Fibroblast of lung (primary cell): ENCODE results near the gene ARMH3. TPM values are rescaled to one million over a fixed set of nuclear protein-coding genes. Genes with fewer than 3 reads are reported as not detected.

Experiments used
- DNase-seq, 2 donors: peaks; one replicate each; pipeline versions ENCODE4 v3.0.0 to v3.0.0-alpha.2; 2010; ENCODE audit warnings: low read depth in 2 of 2
- H2AFZ ChIP-seq: 2 replicates; pipeline ENCODE4 v1.5.1; 2012; ENCODE audit warnings: low read length, control low read depth, inconsistent platforms
- H3K27ac ChIP-seq: 2 replicates; pipeline ENCODE4 v1.5.1; 2011; ENCODE audit warnings: low read length, control low read depth; ENCODE audit not compliant: insufficient read depth
- H3K27me3 ChIP-seq: 2 replicates; pipeline ENCODE4 v1.5.1; 2011; ENCODE audit warnings: mild to moderate bottlenecking, low read length; ENCODE audit not compliant: control insufficient read depth, insufficient read depth
- H3K36me3 ChIP-seq: 2 replicates; pipeline ENCODE4 v1.5.1; 2011; ENCODE audit warnings: low read length; ENCODE audit not compliant: control insufficient read depth, insufficient read depth
- H3K4me1 ChIP-seq: 2 replicates; pipeline ENCODE4 v1.5.1; 2011; ENCODE audit warnings: low read length; ENCODE audit not compliant: control insufficient read depth, insufficient read depth; ENCODE audit errors: extremely low read depth
- H3K4me2 ChIP-seq: 2 replicates; pipeline ENCODE4 v1.5.1; 2011; ENCODE audit warnings: low read length, control low read depth; ENCODE audit not compliant: insufficient read depth; ENCODE audit errors: extremely low read depth
- H3K4me3 ChIP-seq, 4 experiments: fragments of 200-600 bp in 1 of 4; sonication (generic) in 1 of 4; replicated peaks in 1 of 4; 2 replicates each; pipeline ENCODE4 v1.5.1; 2011 to 2016; ENCODE audit warnings: low read length in 4 of 4, low read depth in 3 of 4, mild to moderate bottlenecking in 3 of 4, control low read depth in 2 of 4, inconsistent platforms in 1 of 4, mixed read lengths in 1 of 4; ENCODE audit not compliant: insufficient read depth in 1 of 4; ENCODE audit errors: control extremely low read depth in 1 of 4
- H3K79me2 ChIP-seq: 2 replicates; pipeline ENCODE4 v1.5.1; 2012; ENCODE audit warnings: mild to moderate bottlenecking, low read length, inconsistent platforms; ENCODE audit not compliant: control insufficient read depth, insufficient read depth
- H3K9ac ChIP-seq: 2 replicates; pipeline ENCODE4 v1.5.1; 2011; ENCODE audit warnings: mild to moderate bottlenecking, low read length, control low read depth; ENCODE audit not compliant: insufficient read depth
- H3K9me3 ChIP-seq: 2 replicates; pipeline ENCODE4 v1.5.1; 2012; ENCODE audit warnings: low read depth, low read length; ENCODE audit not compliant: control insufficient read depth, insufficient read depth
- H4K20me1 ChIP-seq: 2 replicates; pipeline ENCODE4 v1.5.1; 2011; ENCODE audit warnings: low read length; ENCODE audit not compliant: control insufficient read depth, insufficient read depth; ENCODE audit errors: extremely low read depth
- EZH2 ChIP-seq: IDR thresholded peaks from 2 replicates; pipeline ENCODE4 v1.5.1; 2012; ENCODE audit warnings: low read length, control low read depth, mild to moderate bottlenecking; ENCODE audit errors: missing control alignments
- polyA plus RNA-seq, 2 donors: library from polyadenylated mRNA; depleted of rRNA in 1 of 2; stranded (reverse) in 1 of 2; unstranded in 1 of 2; fragments of >200 nt; gene quantifications; 2 replicates each; pipeline ENCODE4 v1.2.1, GENCODE V29; 2011 to 2012; ENCODE audit warnings: missing spikeins in 1 of 2
- total RNA-seq: library from RNA; depleted of rRNA; stranded (reverse); fragments of >200 nt; gene quantifications from 2 replicates; pipeline ENCODE4 v1.2.1, GENCODE V29; 2014
- TF ChIP-seq, protein P1 (sequence below), 2 donors: IDR thresholded peaks in 1 of 2; conservative IDR thresholded peaks in 1 of 2; 1 replicate in 1 of 2; 2 replicates in 1 of 2; pipeline ENCODE4 v1.5.1; 2011 to 2012; ENCODE audit warnings: low read length in 2 of 2, control low read depth in 1 of 2, inconsistent platforms in 1 of 2, low read depth in 1 of 2, mild to moderate bottlenecking in 1 of 2

The ARMH3 gene
- total and polyA plus RNA-seq, 2 donors (not counting 1 experiment from before 2014, with no cell fraction given), result 14.5 to 16.4 TPM

DNA sequence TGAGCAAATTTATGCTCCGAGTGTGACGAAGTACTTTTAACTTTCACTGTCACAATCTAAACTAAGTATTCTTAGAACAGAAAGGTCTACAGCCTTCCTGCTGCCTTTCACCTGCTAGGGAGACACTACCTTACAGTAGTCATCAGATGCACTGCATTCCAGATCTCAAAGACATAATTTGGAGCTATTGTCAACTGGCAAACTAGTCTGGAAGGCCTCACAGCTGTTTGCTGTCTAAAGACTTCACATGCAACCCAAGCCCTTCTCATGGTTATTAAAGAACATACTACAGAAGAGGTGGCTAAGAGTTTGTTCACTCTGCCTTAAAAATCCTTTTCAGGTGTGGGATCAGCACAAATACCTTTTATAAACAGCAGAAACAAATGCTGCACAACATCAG lies 120.5 kb downstream of the ARMH3 start:
- H3K27me3 ChIP-seq, result no peaks in the 10 kb centered on the region
- no peaks in the 10 kb centered on the region for H3K79me2 ChIP-seq
- no peaks in the 10 kb centered on the region for H3K36me3 ChIP-seq
- no peak overlapping the region for H3K4me2 ChIP-seq
- H3K9me3 ChIP-seq, result no peaks in the 10 kb centered on the region
- H3K27ac ChIP-seq, result no peak overlapping the region
- DNase-seq, result peak in 1 of 2 donors; percentile 12
- no peak overlapping the region for H3K4me3 ChIP-seq
- peaks cover 28% of the 10 kb centered on the region for H3K4me1 ChIP-seq
- no peak overlapping the region for H3K9ac ChIP-seq
- H2AFZ ChIP-seq, result no peak overlapping the region
- TF ChIP-seq, protein P1, sequence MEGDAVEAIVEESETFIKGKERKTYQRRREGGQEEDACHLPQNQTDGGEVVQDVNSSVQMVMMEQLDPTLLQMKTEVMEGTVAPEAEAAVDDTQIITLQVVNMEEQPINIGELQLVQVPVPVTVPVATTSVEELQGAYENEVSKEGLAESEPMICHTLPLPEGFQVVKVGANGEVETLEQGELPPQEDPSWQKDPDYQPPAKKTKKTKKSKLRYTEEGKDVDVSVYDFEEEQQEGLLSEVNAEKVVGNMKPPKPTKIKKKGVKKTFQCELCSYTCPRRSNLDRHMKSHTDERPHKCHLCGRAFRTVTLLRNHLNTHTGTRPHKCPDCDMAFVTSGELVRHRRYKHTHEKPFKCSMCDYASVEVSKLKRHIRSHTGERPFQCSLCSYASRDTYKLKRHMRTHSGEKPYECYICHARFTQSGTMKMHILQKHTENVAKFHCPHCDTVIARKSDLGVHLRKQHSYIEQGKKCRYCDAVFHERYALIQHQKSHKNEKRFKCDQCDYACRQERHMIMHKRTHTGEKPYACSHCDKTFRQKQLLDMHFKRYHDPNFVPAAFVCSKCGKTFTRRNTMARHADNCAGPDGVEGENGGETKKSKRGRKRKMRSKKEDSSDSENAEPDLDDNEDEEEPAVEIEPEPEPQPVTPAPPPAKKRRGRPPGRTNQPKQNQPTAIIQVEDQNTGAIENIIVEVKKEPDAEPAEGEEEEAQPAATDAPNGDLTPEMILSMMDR (conservative IDR thresholded peaks at IDR 0.05 in 1 of 2, IDR thresholded peaks at IDR 0.05 in 1 of 2; ENCODE audit: low read depth in 1 of 2, low read length in 2 of 2), result no peak
- no peak for TF ChIP-seq EZH2
- H4K20me1 ChIP-seq, result no peaks in the 10 kb centered on the region

DNA sequence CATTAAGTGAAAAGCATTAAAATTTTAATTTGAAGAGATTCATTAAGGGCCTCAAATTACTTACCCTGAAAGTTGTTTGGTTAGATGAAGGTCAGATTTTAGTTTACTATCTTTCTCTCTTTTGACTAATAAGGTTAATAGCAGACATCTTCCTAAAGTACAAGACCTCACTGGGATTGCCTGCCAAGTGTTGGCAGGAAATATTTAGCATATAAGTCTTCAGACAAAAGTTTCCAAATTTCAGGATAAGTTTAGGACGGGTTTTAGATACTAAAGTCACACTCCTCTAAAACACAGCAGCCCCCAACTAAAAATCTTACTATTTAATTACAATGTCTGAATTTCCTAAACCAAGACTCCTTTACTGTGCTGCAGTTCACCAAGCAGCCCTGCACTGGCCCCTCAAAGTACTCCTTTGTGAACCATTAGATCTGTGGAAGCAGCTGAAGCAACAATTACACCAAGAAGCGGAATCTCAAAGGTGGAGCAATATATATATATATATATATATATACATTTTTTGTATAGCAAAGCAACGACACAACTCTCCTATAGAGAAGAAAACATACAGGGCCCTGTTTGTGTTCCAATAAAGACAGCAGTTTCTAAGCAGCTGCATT lies 121.2 kb downstream of the ARMH3 start:
- Histone ChIP-seq H3K4me1 (peaks cover 23% of the 10 kb centered on the region), H4K20me1 (no peaks in the 10 kb centered on the region), H3K27me3 (no peaks in the 10 kb centered on the region), H3K9ac (no peak overlapping the region), H3K27ac (no peak overlapping the region), H3K4me3 (no peak overlapping the region), H3K36me3 (no peaks in the 10 kb centered on the region), H3K79me2 (no peaks in the 10 kb centered on the region), H2AFZ (no peak overlapping the region), H3K9me3 (no peaks in the 10 kb centered on the region), H3K4me2 (no peak overlapping the region)
- TF ChIP-seq, protein P1 (conservative IDR thresholded peaks at IDR 0.05 in 1 of 2, IDR thresholded peaks at IDR 0.05 in 1 of 2; ENCODE audit: low read depth in 1 of 2, low read length in 2 of 2), result no peak
- TF ChIP-seq EZH2, result no peak
- DNase-seq, result no peak

DNA sequence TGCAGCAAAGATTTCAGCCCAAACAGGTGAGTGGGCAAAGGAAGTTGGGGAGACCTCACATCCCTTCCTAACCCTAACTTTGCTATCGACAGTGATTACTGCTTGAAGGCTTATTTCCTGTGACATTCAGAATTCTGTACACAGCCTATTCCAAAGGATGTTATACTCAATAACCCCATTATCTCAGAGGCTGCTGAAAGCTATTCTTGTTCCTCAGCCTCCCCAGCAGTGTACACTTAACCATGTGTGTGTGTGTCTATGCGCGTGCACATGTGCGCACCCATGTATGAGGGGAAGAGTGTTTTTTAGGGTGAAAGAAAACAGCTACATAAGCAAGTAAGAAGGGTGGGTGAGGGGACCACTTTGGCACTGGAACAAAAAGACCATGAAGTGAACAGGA lies 122.0 kb downstream of the ARMH3 start:
- no peak overlapping the region for H3K9ac ChIP-seq
- no peaks in the 10 kb centered on the region for H3K9me3 ChIP-seq
- no peaks in the 10 kb centered on the region for H3K79me2 ChIP-seq
- no peak overlapping the region for H3K4me2 ChIP-seq
- H4K20me1 ChIP-seq, result no peaks in the 10 kb centered on the region
- no peaks in the 10 kb centered on the region for H3K36me3 ChIP-seq
- H3K4me3 ChIP-seq, result no peak overlapping the region
- DNase-seq, result no peak
- no peaks in the 10 kb centered on the region for H3K27me3 ChIP-seq
- H2AFZ ChIP-seq, result no peak overlapping the region
- H3K27ac ChIP-seq, result no peak overlapping the region
- TF ChIP-seq EZH2, result no peak
- TF ChIP-seq, protein P1 (conservative IDR thresholded peaks at IDR 0.05 in 1 of 2, IDR thresholded peaks at IDR 0.05 in 1 of 2; ENCODE audit: low read depth in 1 of 2, low read length in 2 of 2), result no peak
- peaks cover 17% of the 10 kb centered on the region for H3K4me1 ChIP-seq
